ENCODE measurements around the gene WDFY3. TPM values are rescaled to one million over a fixed set of nuclear protein-coding genes. Genes with fewer than 3 reads are reported as not detected.

Gene WDFY3
- total and polyA plus RNA-seq, 2 of the 13 experiments (the other 11 are each of a cell fraction or from before 2014, with no cell fraction given) = 16.7 to 24.5 TPM

DNA sequence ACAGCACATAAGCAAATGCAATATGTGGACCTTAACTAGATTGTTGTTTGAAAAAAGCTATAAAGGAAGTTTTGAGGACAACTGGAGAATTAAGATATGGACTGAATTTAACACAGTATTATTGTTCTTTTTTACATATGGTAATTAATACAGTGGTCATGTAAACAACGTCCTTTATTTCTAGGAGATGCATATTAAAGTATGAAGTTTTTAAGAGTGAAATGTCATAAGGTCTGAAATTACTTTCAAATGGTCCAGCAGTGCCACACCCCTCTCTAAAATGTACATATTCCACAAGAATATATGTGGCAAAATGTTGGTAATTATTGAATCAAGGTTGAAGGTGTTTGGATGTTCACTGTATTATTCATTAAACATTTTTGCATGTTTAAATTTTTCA, 40.9 kb downstream of the WDFY3 start:
- ChIA-PET POLR2A (no interaction called here), CTCF (ENCODE audit: low intra/inter-chr PET ratio, low total read pairs) (no interaction called here)
- BruUV-seq (replicated peaks) = no TSS peak
- Histone ChIP-seq H3K4me2 (ENCODE audit: low read depth, low read length) (no peak overlapping the region), H3K9me3 (ENCODE audit: low read length) (no peaks in the 10 kb centered on the region), H4K20me1 (ENCODE audit: insufficient read depth, low read length) (no peaks in the 10 kb centered on the region), H3K27me3 (ENCODE audit: control insufficient read depth in 1 of 2, insufficient read depth in 2 of 2, low read length in 2 of 2) (no peaks in the 10 kb centered on the region), H3K36me3 (replicated peaks in 1 of 2; ENCODE audit: control insufficient read depth in 1 of 2, insufficient read depth in 2 of 2, low read length in 2 of 2) (peaks cover 0 to 15% of the 10 kb centered on the region in 2 experiments; a peak in 1 of 5 replicates), H3K9ac (ENCODE audit: insufficient read depth, low read depth, low read length) (no peak overlapping the region), H2AFZ (ENCODE audit: low read length) (no peak overlapping the region), H3K4me3 (replicated peaks in 1 of 3; ENCODE audit: insufficient read depth in 1 of 3, low read depth in 2 of 3, low read length in 3 of 3) (no peak overlapping the region), H3K79me2 (ENCODE audit: insufficient read depth, low read length) (no peaks in the 10 kb centered on the region), H3K4me1 (ENCODE audit: insufficient read depth, low read length) (peaks cover 10% of the 10 kb centered on the region), H3K27ac (ENCODE audit: extremely low read length, insufficient read depth, low read length) (no peak overlapping the region)
- intact Hi-C loops (cut with micrococcal nuclease; ENCODE audit: unreplicated experiment) = no loop called here
- DNase-seq (ENCODE audit: low spot score) = no peak
- FAIRE-seq = no peak
- WGBS (ENCODE audit: low lambda C conversion rate) = 97% methylated on average over 1 of the region's 1 CpG
- TF ChIP-seq NFKB2 (CRISPR knock-in tag; IDR thresholded peaks at IDR 0.05; ENCODE audit: borderline replicate concordance) (no peak), PAF1 (CRISPR knock-in tag; IDR thresholded peaks at IDR 0.05) (no peak), KLF9 (CRISPR knock-in tag; IDR thresholded peaks at IDR 0.05; ENCODE audit: low read depth) (no peak), ELF4 (CRISPR knock-in tag; IDR thresholded peaks at IDR 0.05; ENCODE audit: borderline replicate concordance) (no peak), NR2F2 (IDR thresholded peaks at IDR 0.05; ENCODE audit: borderline replicate concordance, low read depth) (no peak), ZMYM3 (CRISPR knock-in tag; IDR thresholded peaks at IDR 0.05) (no peak), ZNF589 (CRISPR knock-in tag; conservative IDR thresholded peaks at IDR 0.05) (no peak), ZFY (CRISPR knock-in tag; IDR thresholded peaks at IDR 0.05) (no peak)
- in situ Hi-C loops (cut with HindIII; ENCODE audit: extremely low pct_ligation_motif_present, low pct_unique_long_range_greater_than_20kb) = no loop called here
- no peak for ATAC-seq

DNA sequence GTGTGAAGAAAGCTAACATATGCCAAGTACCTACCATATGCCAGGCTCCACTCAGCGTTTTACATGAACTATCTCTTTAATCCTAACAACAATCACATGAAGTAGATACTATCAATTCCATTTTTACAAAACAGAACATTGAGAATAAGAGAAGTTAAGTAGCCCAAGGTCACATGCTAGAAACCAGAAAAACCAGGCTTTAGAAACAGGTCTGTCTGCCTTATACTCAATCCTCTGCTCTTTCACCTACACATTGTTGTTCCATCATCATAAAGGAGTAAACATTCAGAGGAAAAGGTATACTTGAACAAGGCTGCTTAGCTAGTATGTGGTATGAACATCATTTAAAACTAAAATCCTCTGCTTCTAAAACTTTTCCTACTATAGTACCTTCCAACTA, 42.1 kb downstream of the WDFY3 start:
- Histone ChIP-seq H3K9ac (ENCODE audit: insufficient read depth, low read depth, low read length) (no peak overlapping the region), H3K36me3 (replicated peaks in 1 of 2; ENCODE audit: control insufficient read depth in 1 of 2, insufficient read depth in 2 of 2, low read length in 2 of 2) (peaks cover 0 to 8% of the 10 kb centered on the region in 2 experiments; a peak in 2 of 5 replicates), H3K4me3 (replicated peaks in 1 of 3; ENCODE audit: insufficient read depth in 1 of 3, low read depth in 2 of 3, low read length in 3 of 3) (no peak overlapping the region), H3K27ac (ENCODE audit: extremely low read length, insufficient read depth, low read length) (no peak overlapping the region), H3K79me2 (ENCODE audit: insufficient read depth, low read length) (no peaks in the 10 kb centered on the region), H3K4me1 (ENCODE audit: insufficient read depth, low read length) (peaks cover 10% of the 10 kb centered on the region), H3K27me3 (ENCODE audit: control insufficient read depth in 1 of 2, insufficient read depth in 2 of 2, low read length in 2 of 2) (no peaks in the 10 kb centered on the region), H3K4me2 (ENCODE audit: low read depth, low read length) (no peak overlapping the region), H4K20me1 (ENCODE audit: insufficient read depth, low read length) (no peaks in the 10 kb centered on the region), H3K9me3 (ENCODE audit: low read length) (no peaks in the 10 kb centered on the region), H2AFZ (ENCODE audit: low read length) (no peak overlapping the region)
- 100% methylated on average over 1 of the region's 1 CpG for WGBS (ENCODE audit: low lambda C conversion rate)
- FAIRE-seq (no peak), DNase-seq (ENCODE audit: low spot score) (no peak), ATAC-seq (no peak)
- intact Hi-C loops (cut with micrococcal nuclease; ENCODE audit: unreplicated experiment) = no loop called here
- ChIA-PET CTCF (ENCODE audit: low intra/inter-chr PET ratio, low total read pairs) (no interaction called here), POLR2A (no interaction called here)
- TF ChIP-seq HOXA5 (CRISPR knock-in tag; IDR thresholded peaks at IDR 0.05) = no peak
- TF ChIP-seq ZNF446 (CRISPR knock-in tag; IDR thresholded peaks at IDR 0.05) = no peak
- no peak for TF ChIP-seq RXRB (CRISPR knock-in tag; IDR thresholded peaks at IDR 0.05; ENCODE audit: borderline replicate concordance)
- no peak for TF ChIP-seq NKX3-1 (CRISPR knock-in tag; IDR thresholded peaks at IDR 0.05)
- no peak for TF ChIP-seq ZBTB34 (CRISPR knock-in tag; IDR thresholded peaks at IDR 0.05)
- in situ Hi-C loops (cut with HindIII; ENCODE audit: extremely low pct_ligation_motif_present, low pct_unique_long_range_greater_than_20kb) = no loop called here
- BruUV-seq (replicated peaks) = no TSS peak
